Spleen (tissue), 11 donors: Measurements from ENCODE around the gene CDHR3. TPM values are rescaled to one million over a fixed set of nuclear protein-coding genes. Genes with fewer than 3 reads are reported as not detected.

Source experiments
- DNase-seq: peaks from one replicate; pipeline ENCODE4 v3.0.0-alpha.2; 2020
- H3K27ac ChIP-seq, 8 donors: fragments of 200-600 bp; sonication (generic) in 7 of 8; 1 replicate in 4 of 8; 2 replicates in 4 of 8; pipeline versions ENCODE4 v1.5.0 to v1.8.0; 2016 to 2021; ENCODE audit warnings: inconsistent platforms in 4 of 8, mild to moderate bottlenecking in 4 of 8, moderate library complexity in 1 of 8
- H3K27me3 ChIP-seq, 7 donors: fragments of 200-600 bp; sonication (generic) in 6 of 7; replicated peaks in 1 of 7; 1 replicate in 4 of 7; 2 replicates in 3 of 7; pipeline versions ENCODE4 v1.5.0 to v1.8.0; 2016 to 2021; ENCODE audit warnings: inconsistent platforms in 3 of 7, mild to moderate bottlenecking in 1 of 7
- H3K36me3 ChIP-seq, 6 donors: fragments of 200-600 bp; sonication (generic) in 5 of 6; 1 replicate in 4 of 6; 2 replicates in 2 of 6; pipeline versions ENCODE4 v1.5.0 to v1.8.0; 2016 to 2021; ENCODE audit warnings: inconsistent platforms in 2 of 6
- H3K4me1 ChIP-seq, 6 donors: fragments of 200-600 bp; sonication (generic) in 5 of 6; 1 replicate in 3 of 6; 2 replicates in 3 of 6; pipeline versions ENCODE4 v1.5.0 to v1.8.0; 2016 to 2021; ENCODE audit warnings: inconsistent platforms in 3 of 6
- H3K4me3 ChIP-seq, 8 donors: fragments of 200-600 bp; sonication (generic) in 7 of 8; 1 replicate in 4 of 8; 2 replicates in 4 of 8; pipeline versions ENCODE4 v1.5.0 to v1.8.0; 2016 to 2021; ENCODE audit warnings: inconsistent platforms in 4 of 8, mild to moderate bottlenecking in 4 of 8, moderate library complexity in 2 of 8
- H3K9me3 ChIP-seq, 8 donors: fragments of 200-600 bp; sonication (generic) in 7 of 8; 1 replicate in 4 of 8; 2 replicates in 4 of 8; pipeline versions ENCODE4 v1.5.0 to v1.8.0; 2016 to 2021; ENCODE audit warnings: inconsistent platforms in 4 of 8
- CTCF ChIP-seq, 11 experiments: fragments of 200-600 bp in 7 of 11; fragments of 450-650 bp in 4 of 11; sonication (generic) in 4 of 11; IDR thresholded peaks in 8 of 11; conservative IDR thresholded peaks in 3 of 11; 1 replicate in 7 of 11; 2 replicates in 4 of 11; pipeline versions ENCODE4 v1.4.0 to v1.8.0; 2016 to 2021; ENCODE audit warnings: antibody characterized with exemption in 11 of 11, inconsistent platforms in 4 of 11, mild to moderate bottlenecking in 1 of 11
- POLR2A ChIP-seq, 3 donors: fragments of 450-650 bp; IDR thresholded peaks; one replicate each; pipeline ENCODE4 v1.5.1; 2017; ENCODE audit warnings: antibody characterized with exemption in 3 of 3, mild to moderate bottlenecking in 1 of 3
- POLR2AphosphoS5 ChIP-seq, 3 donors: sonication (generic); formaldehyde crosslinking; IDR thresholded peaks; one replicate each; pipeline ENCODE4 v1.5.1; 2017; ENCODE audit warnings: antibody characterized with exemption in 3 of 3
- WGBS, 5 donors: extraction: QIAGEN DNeasy Blood & Tissue Kit in 3 of 5; methylation state at CpG; one replicate each; pipeline versions ENCODE4 v1.1.5 to v1.1.7; 2013 to 2018; 5-methylcytosine and 5-hydroxymethylcytosine counted together
- intact Hi-C: fragments of 100-400 bp; cut with DNase I; formaldehyde crosslinking; loops from one replicate; pipeline ENCODE4 v1.15.0; 2023; ENCODE audit warnings: low total_unique reads
- polyA plus RNA-seq, 3 donors: library from polyadenylated mRNA; stranded (reverse); fragments of 200-250 nt; gene quantifications; one replicate each; pipeline ENCODE4 v1.2.1, GENCODE V29; 2013
- total RNA-seq, 7 donors: library from RNA; depleted of rRNA in 3 of 7; stranded (reverse); fragments of >200 nt in 3 of 7; fragmentation: NEBNext Ultra II Directional in 4 of 7; extraction: Animal tissue kit (Norgen Biotek cat#: 25700) in 4 of 7; gene quantifications; one replicate each; pipeline versions ENCODE4 v1.1.0 to v1.2.1, GENCODE V29; 2016 to 2021
- donor health status: healthy with polysubstance abuse.
- donor health status: DM: no; HTN: no; CAD: no; lungs with moderate emphysema.
- donor health status: DM: no; HTN: no; CAD: no.
- donor health status: Bipolar disorder and iron deficiency.
- donor health status: healthy.
- donor health status: DM: no; HTN: no; CAD: no.
- donor health status: DM: yes; HTN: yes; CAD: no.

Gene CDHR3
- total and polyA plus RNA-seq, 10 donors = 0.32 to 3.8 (median 1.2) TPM

- H3K4me3 ChIP-seq = no peak overlapping the region
- no peak for DNase-seq
- peaks cover 0 to 14% (median under 1%) of the 10 kb centered on the region in 6 donors for H3K4me1 ChIP-seq
- no peaks in the 10 kb centered on the region for H3K36me3 ChIP-seq
- intact Hi-C loops = no loop called here
- TF ChIP-seq CTCF (IDR thresholded peaks at IDR 0.05 in 8 of 11, conservative IDR thresholded peaks at IDR 0.05 in 3 of 11) (no peak), POLR2AphosphoS5 (IDR thresholded peaks at IDR 0.05) (no peak), POLR2A (IDR thresholded peaks at IDR 0.05) (no peak)
- WGBS, 5 donors = 21 to 50% (median 36%) methylated on average over 1 of the region's 1 CpG
- peaks cover 0 to 5% (median 0%) of the 10 kb centered on the region in 8 donors for H3K9me3 ChIP-seq
- no peak overlapping the region for H3K27ac ChIP-seq
- peaks cover 0 to 14% (median 0%) of the 10 kb centered on the region in 7 donors for H3K27me3 ChIP-seq
Observed at GRCh38 chr7:106029451-106029850, 66.4 kb downstream of the CDHR3 start.

- TF ChIP-seq POLR2AphosphoS5 (IDR thresholded peaks at IDR 0.05) (no peak), CTCF (IDR thresholded peaks at IDR 0.05 in 8 of 11, conservative IDR thresholded peaks at IDR 0.05 in 3 of 11) (no peak), POLR2A (IDR thresholded peaks at IDR 0.05) (no peak)
Observed at GRCh38 chr7:106029941-106030340, 66.9 kb downstream of the CDHR3 start.

GRCh38 chr7:106031300-106032035, 68.4 kb downstream of the CDHR3 start:
- TF ChIP-seq POLR2A (IDR thresholded peaks at IDR 0.05) (no peak), POLR2AphosphoS5 (IDR thresholded peaks at IDR 0.05) (no peak), CTCF (IDR thresholded peaks at IDR 0.05 in 8 of 11, conservative IDR thresholded peaks at IDR 0.05 in 3 of 11) (no peak)
- DNase-seq = no peak
- Histone ChIP-seq H3K4me3 (no peak overlapping the region), H3K27me3 (peaks cover 0 to 14% (median 0%) of the 10 kb centered on the region in 7 donors), H3K36me3 (no peaks in the 10 kb centered on the region), H3K27ac (no peak overlapping the region), H3K4me1 (peaks cover 0 to 10% (median 0%) of the 10 kb centered on the region in 6 donors), H3K9me3 (peaks cover 0 to 5% (median 0%) of the 10 kb centered on the region in 8 donors)
- WGBS, 5 donors = 19 to 36% (median 21%) methylated on average over 10 of the region's 10 CpGs
- intact Hi-C loops = no loop called here

More at GRCh38 chr7:106029941-106030340, 66.9 kb downstream of the CDHR3 start:
- no peak overlapping the region for H3K4me3 ChIP-seq
- peaks cover 0 to 14% (median 0%) of the 10 kb centered on the region in 7 donors for H3K27me3 ChIP-seq
- intact Hi-C loops = no loop called here
- peaks cover 0 to 10% (median 0%) of the 10 kb centered on the region in 6 donors for H3K4me1 ChIP-seq
- DNase-seq = no peak
- no peak overlapping the region for H3K27ac ChIP-seq
- no peaks in the 10 kb centered on the region for H3K36me3 ChIP-seq
- 87 to 97% (median 95%) methylated on average over 2 of the region's 2 CpGs for WGBS, 5 donors
- H3K9me3 ChIP-seq = peaks cover 0 to 5% (median 0%) of the 10 kb centered on the region in 8 donors

- peaks cover 0 to 5% (median 0%) of the 10 kb centered on the region in 8 donors for H3K9me3 ChIP-seq
- DNase-seq = no peak
- H3K4me3 ChIP-seq = no peak overlapping the region
- no peaks in the 10 kb centered on the region for H3K36me3 ChIP-seq
- H3K27me3 ChIP-seq = peaks cover 0 to 14% (median 0%) of the 10 kb centered on the region in 7 donors
- H3K27ac ChIP-seq = no peak overlapping the region
- intact Hi-C loops = no loop called here
- TF ChIP-seq CTCF (IDR thresholded peaks at IDR 0.05 in 8 of 11, conservative IDR thresholded peaks at IDR 0.05 in 3 of 11) (no peak), POLR2A (IDR thresholded peaks at IDR 0.05) (no peak), POLR2AphosphoS5 (IDR thresholded peaks at IDR 0.05) (no peak)
- WGBS, 5 donors = 89 to 98% (median 91%) methylated on average over 3 of the region's 3 CpGs
- peaks cover 0 to 10% (median 0%) of the 10 kb centered on the region in 6 donors for H3K4me1 ChIP-seq
Observed at GRCh38 chr7:106032295-106032694, 69.2 kb downstream of the CDHR3 start.
